ENCODE results near the gene MFAP2.

MFAP2 gene

GRCh38 chr1:17011439-17012307, 31.3 kb upstream of the MFAP2 start, which contains the start of gene ATP13A2 (continued):
- TF ChIP-seq ZNF335 (tag by site-specific recombination; conservative IDR thresholded peaks at IDR 0.05): peak; percentile 79
- no peak for TF ChIP-seq ZNF157 (tag by site-specific recombination; IDR thresholded peaks at IDR 0.05)
- peak; percentile 45; the same call in 1 of the 2 replicates for TF ChIP-seq TRIM28 (IDR thresholded peaks at IDR 0.05; ENCODE audit: borderline replicate concordance, low read length)
- 0 out of 2 replicates have a peak, but pooled peaks have one; percentile 27 for TF ChIP-seq EGR2 (tag by site-specific recombination; IDR thresholded peaks at IDR 0.05; ENCODE audit: low read depth)
- TF ChIP-seq ZNF777 (tag by site-specific recombination; IDR thresholded peaks at IDR 0.05; ENCODE audit: borderline replicate concordance): no peak
- no peak for TF ChIP-seq ZNF211 (tag by site-specific recombination; IDR thresholded peaks at IDR 0.05; ENCODE audit: low read depth)
- TF ChIP-seq KLF10 (tag by site-specific recombination; IDR thresholded peaks at IDR 0.05): no peak; the same call in 1 of the 2 replicates
- TF ChIP-seq BCL11A (tag by site-specific recombination; IDR thresholded peaks at IDR 0.05; ENCODE audit: low read depth): no peak
- no peak; the same call in 1 of the 2 replicates for TF ChIP-seq ZNF394 (tag by site-specific recombination; IDR thresholded peaks at IDR 0.05; ENCODE audit: borderline replicate concordance)
- TF ChIP-seq, protein P1, sequence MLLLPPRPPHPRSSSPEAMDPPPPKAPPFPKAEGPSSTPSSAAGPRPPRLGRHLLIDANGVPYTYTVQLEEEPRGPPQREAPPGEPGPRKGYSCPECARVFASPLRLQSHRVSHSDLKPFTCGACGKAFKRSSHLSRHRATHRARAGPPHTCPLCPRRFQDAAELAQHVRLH (tag by site-specific recombination; IDR thresholded peaks at IDR 0.05): no peak
- TF ChIP-seq RBAK (tag by site-specific recombination; IDR thresholded peaks at IDR 0.05): no peak
- TF ChIP-seq ZNF391 (tag by site-specific recombination; IDR thresholded peaks at IDR 0.05; ENCODE audit: borderline replicate concordance, low read depth): no peak
- no peak for TF ChIP-seq ZNF133 (tag by site-specific recombination; IDR thresholded peaks at IDR 0.05)
- no peak for TF ChIP-seq ZNF560 (tag by site-specific recombination; IDR thresholded peaks at IDR 0.05; ENCODE audit: borderline replicate concordance)
- TF ChIP-seq HOXD13 (CRISPR knock-in tag; IDR thresholded peaks at IDR 0.05; ENCODE audit: borderline replicate concordance): no peak
- peak; percentile 7; the same call in 1 of the 2 replicates for TF ChIP-seq ZBTB8A (tag by site-specific recombination; IDR thresholded peaks at IDR 0.05)
- no peak for TF ChIP-seq ZNF23 (tag by site-specific recombination; IDR thresholded peaks at IDR 0.05; ENCODE audit: borderline replicate concordance)
- peak; percentile 64 for TF ChIP-seq ZFHX2 (tag by site-specific recombination; conservative IDR thresholded peaks at IDR 0.05)
- no peak for TF ChIP-seq GFI1B (tag by site-specific recombination; IDR thresholded peaks at IDR 0.05)
- TF ChIP-seq ZIC2 (tag by site-specific recombination; IDR thresholded peaks at IDR 0.05): peak; percentile 17; the same call in 1 of the 2 replicates
- peak; percentile 33; the same call in 1 of the 2 replicates for TF ChIP-seq PRDM10 (tag by site-specific recombination; IDR thresholded peaks at IDR 0.05)
- TF ChIP-seq MYNN (tag by site-specific recombination; IDR thresholded peaks at IDR 0.05; ENCODE audit: borderline replicate concordance): no peak
- peak; percentile 11; the same call in 1 of the 2 replicates for TF ChIP-seq ZSCAN30 (tag by site-specific recombination; IDR thresholded peaks at IDR 0.05)
- TF ChIP-seq ZNF324 (tag by site-specific recombination; IDR thresholded peaks at IDR 0.05): no peak
- no peak for TF ChIP-seq ZSCAN5A (tag by site-specific recombination; IDR thresholded peaks at IDR 0.05)
- TF ChIP-seq ZNF16 (tag by site-specific recombination; IDR thresholded peaks at IDR 0.05; ENCODE audit: low read depth): no peak
- TF ChIP-seq SP7 (tag by site-specific recombination; IDR thresholded peaks at IDR 0.05): no peak
- peak; percentile 83 for TF ChIP-seq ZBTB17 (tag by site-specific recombination; IDR thresholded peaks at IDR 0.05)
- no peak for TF ChIP-seq GLI4 (tag by site-specific recombination; IDR thresholded peaks at IDR 0.05)
- no peak for TF ChIP-seq ZNF529 (tag by site-specific recombination; IDR thresholded peaks at IDR 0.05; ENCODE audit: insufficient replicate concordance)
- TF ChIP-seq ZNF302 (tag by site-specific recombination; IDR thresholded peaks at IDR 0.05; ENCODE audit: low read depth): no peak
- TF ChIP-seq ZNF654 (tag by site-specific recombination; IDR thresholded peaks at IDR 0.05; ENCODE audit: low read depth): no peak
- no peak; the same call in 1 of the 2 replicates for TF ChIP-seq MZF1 (tag by site-specific recombination; IDR thresholded peaks at IDR 0.05; ENCODE audit: borderline replicate concordance)
- no peak for TF ChIP-seq ZNF704 (tag by site-specific recombination; IDR thresholded peaks at IDR 0.05)
- TF ChIP-seq ZNF510 (tag by site-specific recombination; IDR thresholded peaks at IDR 0.05; ENCODE audit: insufficient replicate concordance): no peak

All from HEK293 (cell line).